ENCODE results near the gene CDT1.
A peak's percentile ranks its signal among the peaks of the same experiment; 100 is the strongest.

Gene CDT1

GRCh38 chr16:88840600-88841215 is 37.1 kb downstream of the CDT1 start:
- DNase-seq, result no peak

GRCh38 chr16:88841521-88842307 is 38.1 kb downstream of the CDT1 start:
- no peak for DNase-seq

- no peak for DNase-seq
These were observed 38.7 kb downstream of the CDT1 start for GRCh38 chr16:88842308-88842756.

GRCh38 chr16:88842806-88843205 is 39.2 kb downstream of the CDT1 start:
- DNase-seq, result no peak

GRCh38 chr16:88843256-88843655 is 39.7 kb downstream of the CDT1 start:
- no peak for DNase-seq

GRCh38 chr16:88844419-88845036 is 40.9 kb downstream of the CDT1 start:
- DNase-seq, result no peak

- no peak for DNase-seq
These were observed 42.5 kb downstream of the CDT1 start for GRCh38 chr16:88846088-88846487.

- no peak for DNase-seq
These were observed 44.1 kb downstream of the CDT1 start for GRCh38 chr16:88847654-88848053.

GRCh38 chr16:88848557-88848956 is 45.0 kb downstream of the CDT1 start:
- DNase-seq, result no peak

GRCh38 chr16:88850531-88851199 is 47.1 kb downstream of the CDT1 start:
- DNase-seq, result no peak

- DNase-seq, result no peak
These were observed 48.0 kb downstream of the CDT1 start for GRCh38 chr16:88851616-88852015.

GRCh38 chr16:88853325-88853941 is 49.8 kb downstream of the CDT1 start:
- no peak for DNase-seq

- no peak for DNase-seq
These were observed 50.9 kb downstream of the CDT1 start for GRCh38 chr16:88854306-88855111.

GRCh38 chr16:88855176-88855575 is 51.6 kb downstream of the CDT1 start:
- no peak for DNase-seq

GRCh38 chr16:88855736-88856121 is 52.1 kb downstream of the CDT1 start:
- no peak for DNase-seq

GRCh38 chr16:88856122-88856827 is 52.7 kb downstream of the CDT1 start:
- no peak for DNase-seq

- DNase-seq, result peak; percentile 77
These were observed 53.5 kb downstream of the CDT1 start, which contains the start of the genes GALNS and TRAPPC2L for GRCh38 chr16:88856828-88857727. TSS of gene GALNS (minus strand) at chr16:88856947. CDS start at chr16:88856877, 70 bp downstream. TSS of gene TRAPPC2L (plus strand) at chr16:88857127. CDS start at chr16:88857151, 24 bp downstream.

GRCh38 chr16:88857728-88858339 is 54.2 kb downstream of the CDT1 start:
- DNase-seq, result peak; percentile 6

Data from NCI-H526 treated with DMSO at 0.1 percent for 48 hours (cell line).